Stimulated activated CD4-positive, alpha-beta T cell treated with anti-CD3 and anti-CD28 coated beads, TNF-alpha, amount 100 ng/mL, for 1 hour (primary cell): ENCODE results near the gene SPACDR.
"Not testable (repeated sequence)": the region's sequence is repeated elsewhere in the genome, so short reads cannot be mapped to it uniquely, and the experiment has no call there.

Experiments used
- DNase-seq, 3 donors: peaks; one replicate each; pipeline ENCODE4 v3.0.0-alpha.2; 2020; ENCODE audit warnings: low read depth in 3 of 3, low spot score in 1 of 3

SPACDR gene

DNA sequence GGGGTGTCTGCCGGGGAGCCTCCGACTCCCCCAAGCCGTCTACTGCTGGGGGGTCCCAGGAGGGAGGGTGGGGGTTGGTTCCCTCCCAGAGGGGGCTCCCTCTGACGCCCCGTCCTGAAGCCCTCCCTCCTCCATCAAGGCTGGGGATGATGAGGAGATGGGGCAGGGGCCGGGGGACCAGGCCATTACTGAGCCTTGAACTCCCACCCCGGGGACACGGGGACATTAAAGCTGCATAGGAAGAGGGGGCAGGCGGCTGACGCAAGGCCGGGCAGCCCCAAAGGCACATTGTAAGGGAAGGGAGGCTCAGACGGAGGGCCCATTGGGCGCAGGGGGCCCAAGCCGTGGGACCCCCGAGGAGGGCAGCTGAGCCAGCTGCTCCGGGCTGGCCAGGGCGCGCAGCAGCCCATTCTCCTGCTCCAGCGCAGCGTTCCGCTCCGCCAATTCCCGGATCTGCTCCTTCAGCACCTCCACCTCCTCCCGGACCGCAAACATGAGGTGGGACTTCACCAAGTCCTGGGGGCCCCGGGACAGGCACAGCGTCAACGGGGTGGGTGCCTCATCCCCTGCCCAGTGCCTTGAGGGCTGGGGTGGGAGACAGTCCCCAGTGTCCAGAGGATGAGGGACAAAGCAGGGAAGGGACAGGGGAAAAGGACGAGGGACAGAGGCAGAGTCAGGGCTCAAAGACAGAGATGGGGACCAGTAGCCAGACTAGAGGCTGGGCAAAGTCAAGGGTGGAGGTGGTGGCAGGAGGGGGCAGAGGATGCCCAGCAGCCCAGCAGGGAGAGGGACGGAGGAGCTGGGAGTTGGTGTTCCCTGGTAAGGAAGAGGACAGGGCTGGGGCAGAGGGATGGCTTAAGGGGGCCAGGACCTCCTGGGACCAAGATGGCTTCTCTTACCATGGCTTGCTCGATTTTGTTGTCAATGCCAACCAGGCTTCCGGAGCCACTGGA, 2.9 kb upstream of the SPACDR start:
- DNase-seq = no peak

DNA sequence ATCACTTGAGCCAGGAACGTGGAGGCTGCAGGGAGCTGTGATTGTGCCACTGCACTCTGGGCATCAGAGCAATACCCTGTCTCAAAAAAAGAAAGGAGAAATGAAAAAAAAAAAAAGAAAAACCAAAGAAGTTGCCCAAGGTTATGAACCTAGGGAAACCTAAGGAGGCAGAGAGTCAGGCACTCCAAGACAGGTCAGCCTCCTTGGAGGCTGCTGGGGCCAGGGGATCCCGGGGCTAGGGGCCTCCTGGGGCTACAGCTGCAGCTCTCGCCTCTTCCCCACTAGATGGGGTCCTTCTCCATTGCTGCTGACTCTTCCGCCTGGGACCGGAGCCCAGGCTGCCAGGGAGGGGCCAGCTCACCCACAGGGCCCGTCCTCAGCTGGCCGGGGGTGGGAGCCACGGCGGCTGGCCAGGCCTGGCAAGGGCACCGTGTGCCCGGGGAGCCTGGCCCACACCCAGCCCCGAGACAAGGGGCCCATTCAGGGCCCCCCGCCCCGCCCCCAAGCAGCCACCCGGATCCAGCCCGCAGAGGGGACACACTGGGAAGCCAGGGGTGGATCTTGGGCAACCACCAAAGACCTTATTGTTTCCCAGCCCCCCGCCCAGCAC, 1.7 kb upstream of the SPACDR start:
- no peak for DNase-seq

DNA sequence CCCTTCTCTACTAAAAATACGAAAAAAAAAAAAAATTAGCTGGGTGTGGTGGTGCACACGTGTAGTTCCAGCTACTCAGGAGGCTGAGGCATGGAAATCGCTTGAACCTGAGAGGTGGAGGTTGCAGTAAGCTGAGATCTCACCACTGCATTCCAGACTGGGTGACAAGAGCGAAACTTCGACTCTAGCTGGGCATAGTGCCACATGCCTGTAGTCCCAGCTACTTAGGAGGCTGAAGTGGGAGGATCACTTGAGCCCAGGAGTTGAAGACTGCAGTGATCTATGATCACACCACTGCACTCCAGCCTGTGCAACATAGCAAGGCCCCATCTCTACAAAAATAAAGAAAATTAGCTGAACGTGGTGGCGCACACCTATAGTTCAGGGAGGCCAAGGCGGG, 1.2 kb upstream of the SPACDR start:
- DNase-seq = no peak

DNA sequence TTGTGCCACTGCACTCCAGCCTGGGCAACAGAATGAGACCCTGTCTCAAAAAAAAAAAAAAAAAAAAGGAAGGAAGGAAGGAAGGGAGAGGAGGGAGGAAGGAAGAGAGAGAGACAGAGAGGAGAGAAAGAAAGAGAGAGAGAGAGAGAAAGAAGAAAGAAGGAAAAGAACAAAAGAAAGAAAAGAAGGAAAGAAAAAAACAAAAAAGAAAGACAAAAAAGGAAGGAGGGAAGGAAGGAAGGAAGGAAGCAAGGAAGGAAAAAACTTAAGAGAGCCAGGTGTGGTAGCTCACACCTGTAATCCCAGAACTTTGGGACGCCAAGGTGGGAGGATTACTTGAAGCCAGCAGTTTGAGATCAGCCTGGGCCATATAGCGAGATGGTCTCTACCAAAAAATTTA, 731 bp upstream of the SPACDR start:
- no peak for DNase-seq

DNA sequence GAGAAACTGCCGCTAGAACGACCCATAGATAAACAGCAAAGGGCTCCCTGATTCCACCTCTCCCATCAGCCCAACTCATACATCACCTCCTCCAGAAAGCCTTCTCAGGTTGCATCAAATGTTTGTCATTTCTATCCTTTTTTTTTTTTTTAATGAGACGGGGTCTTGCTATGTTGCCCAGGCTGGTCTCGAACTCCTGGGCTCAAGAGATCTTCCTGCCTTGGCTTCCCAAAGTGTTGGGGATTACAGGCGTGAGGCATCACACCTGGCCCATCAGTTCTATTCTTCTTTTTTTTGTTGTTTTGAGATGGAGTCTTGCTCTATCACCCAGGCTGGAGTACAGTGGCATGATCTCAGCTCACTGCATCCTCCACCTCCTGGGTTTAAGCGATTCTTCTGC, 7.0 kb downstream of the SPACDR start:
- no peak for DNase-seq

DNA sequence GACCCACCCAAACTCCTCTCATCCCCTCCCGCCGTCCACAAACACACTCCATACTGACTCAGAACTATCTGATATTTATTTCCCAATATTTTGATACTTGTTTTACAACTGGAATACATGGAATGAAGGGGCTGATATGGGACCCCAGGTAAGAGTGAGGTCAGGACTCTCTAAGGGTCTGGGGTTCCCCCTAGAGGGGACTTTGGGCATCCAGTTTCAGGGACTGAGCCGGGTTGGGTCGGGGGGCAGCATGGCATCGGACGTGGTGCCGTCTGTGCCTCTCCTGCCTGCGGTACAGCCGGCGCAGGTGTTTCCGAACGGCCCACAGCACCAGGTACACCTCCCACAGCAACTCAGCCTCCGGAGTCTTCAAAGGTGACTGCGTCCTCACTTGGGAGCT, 7.5 kb downstream of the SPACDR start:
- no peak for DNase-seq

DNA sequence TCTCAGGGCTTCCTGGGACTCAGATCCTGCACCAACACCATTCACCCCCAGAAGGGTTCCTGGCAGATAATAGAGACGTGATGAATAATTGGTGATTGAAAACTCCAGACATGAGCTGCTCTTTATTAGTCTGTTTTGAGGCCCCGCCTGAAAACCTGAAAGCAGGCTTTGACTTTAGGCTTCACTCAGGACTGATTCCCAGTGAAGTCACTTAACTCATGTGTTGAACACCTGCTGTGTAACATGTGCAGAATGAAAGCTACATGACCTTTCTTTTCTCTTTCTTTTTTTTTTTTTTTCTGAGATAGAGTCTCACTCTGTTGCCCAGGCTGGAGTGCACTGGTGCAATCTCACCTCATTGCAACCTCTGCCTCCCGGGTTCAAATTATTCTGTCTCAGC, 8.9 kb downstream of the SPACDR start:
- no peak for DNase-seq

DNA sequence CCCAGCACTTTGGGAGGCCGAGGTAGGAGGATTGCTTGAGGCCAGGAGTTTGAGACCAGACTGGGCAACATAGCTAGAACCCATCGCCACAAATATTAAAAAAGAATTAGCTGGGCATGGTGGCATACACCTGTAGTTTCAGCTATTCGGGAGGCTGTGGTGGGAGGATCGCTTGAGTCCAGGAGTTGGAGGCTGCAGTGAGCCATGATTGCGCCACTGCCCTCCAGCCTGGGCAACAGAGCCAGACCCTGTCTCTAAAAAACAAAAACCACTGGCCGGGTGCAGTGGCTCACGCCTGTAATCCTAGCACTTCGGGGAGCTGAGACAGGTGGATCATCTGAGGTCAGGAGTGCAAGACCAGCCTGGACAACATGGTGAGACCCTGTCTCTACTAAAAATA, 10.2 kb downstream of the SPACDR start:
- DNase-seq = not testable (repeated sequence)

DNA sequence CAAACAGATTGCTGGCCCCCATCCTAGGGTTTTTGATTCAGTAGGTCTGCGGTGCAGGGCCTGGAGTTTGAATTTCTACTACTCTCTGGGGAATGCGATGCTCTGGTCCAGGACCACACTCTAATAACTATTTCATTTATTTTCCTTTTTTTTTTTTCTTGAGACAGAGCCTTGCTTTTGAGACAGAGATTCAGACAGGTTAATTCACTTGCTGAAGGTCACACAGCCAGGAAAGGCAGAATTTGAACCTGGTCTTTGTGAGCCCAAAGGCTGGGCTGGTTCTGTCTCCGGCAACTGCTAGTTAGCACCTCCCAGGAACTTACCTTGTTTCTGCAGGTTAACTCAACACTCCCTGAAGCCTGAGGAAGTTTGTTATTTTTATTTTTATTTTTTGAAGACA, 11.5 kb downstream of the SPACDR start:
- DNase-seq = no peak

DNA sequence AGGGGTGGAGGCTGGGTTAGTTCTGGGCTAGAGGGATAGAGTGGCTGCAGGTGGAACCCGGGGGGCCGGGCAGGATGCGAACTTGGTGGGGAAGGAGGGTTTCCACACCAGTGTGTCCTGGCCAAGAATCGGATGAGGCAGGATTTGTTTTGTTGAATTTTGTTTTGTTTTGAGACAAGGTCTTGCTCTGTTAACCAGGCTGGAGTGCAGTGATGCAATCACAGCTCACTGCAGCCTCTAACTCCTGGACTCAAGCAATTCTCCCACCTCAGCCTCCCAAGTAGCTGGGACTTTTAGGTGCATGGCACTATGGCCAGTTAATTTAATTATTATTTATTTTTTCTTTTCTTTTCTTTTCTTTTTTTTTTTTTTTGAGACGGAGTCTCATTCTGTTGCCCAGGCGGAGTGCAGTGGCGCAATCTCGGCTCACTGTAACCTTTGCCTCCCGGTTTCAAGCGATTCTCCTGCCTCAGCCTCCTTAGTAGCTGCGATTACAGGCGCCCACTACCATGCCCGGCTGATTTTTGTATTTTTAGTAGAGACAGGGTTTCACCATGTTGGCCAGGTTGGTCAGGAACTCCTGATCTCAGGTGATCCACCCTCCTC, 14.8 kb downstream of the SPACDR start:
- no peak for DNase-seq

DNA sequence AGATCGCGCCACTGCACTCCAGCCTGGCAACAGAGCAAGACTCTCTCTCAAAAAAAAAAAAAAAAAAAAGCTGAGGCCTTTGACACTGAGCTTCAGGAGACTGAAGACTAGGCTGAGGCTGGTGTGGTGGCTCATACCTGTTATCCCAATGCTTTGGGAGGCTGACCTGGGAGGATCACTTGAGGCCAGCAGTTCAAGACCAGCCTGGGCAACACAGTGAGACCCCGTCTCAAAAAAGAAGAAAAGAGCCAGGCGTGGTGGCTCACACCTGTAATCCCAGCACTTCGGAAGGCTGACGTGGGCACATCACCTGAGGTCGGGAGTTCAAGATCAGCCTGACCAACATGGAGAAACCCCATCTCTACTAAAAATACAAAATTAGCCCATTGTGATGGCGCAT, 16.7 kb downstream of the SPACDR start:
- DNase-seq = not testable (repeated sequence)

DNA sequence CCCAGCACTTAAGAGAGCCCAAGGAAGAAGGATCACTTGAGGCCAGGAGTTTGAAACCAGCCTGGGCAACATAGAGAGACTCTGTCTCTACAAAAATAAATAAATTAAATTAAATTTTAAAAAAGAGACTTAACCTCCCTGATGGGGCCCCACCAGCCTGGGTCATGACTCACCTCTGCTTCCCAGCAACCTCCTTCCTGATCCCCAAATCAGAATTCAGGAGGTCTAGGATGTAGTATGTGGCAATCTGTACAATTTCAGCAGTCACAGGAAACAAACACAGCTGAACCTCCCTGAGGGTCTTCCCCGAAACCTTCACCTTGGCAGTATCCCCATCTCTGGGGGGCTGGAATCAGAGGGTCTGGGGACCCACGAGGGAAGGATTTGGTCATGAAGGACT, 18.0 kb downstream of the SPACDR start:
- no peak for DNase-seq

DNA sequence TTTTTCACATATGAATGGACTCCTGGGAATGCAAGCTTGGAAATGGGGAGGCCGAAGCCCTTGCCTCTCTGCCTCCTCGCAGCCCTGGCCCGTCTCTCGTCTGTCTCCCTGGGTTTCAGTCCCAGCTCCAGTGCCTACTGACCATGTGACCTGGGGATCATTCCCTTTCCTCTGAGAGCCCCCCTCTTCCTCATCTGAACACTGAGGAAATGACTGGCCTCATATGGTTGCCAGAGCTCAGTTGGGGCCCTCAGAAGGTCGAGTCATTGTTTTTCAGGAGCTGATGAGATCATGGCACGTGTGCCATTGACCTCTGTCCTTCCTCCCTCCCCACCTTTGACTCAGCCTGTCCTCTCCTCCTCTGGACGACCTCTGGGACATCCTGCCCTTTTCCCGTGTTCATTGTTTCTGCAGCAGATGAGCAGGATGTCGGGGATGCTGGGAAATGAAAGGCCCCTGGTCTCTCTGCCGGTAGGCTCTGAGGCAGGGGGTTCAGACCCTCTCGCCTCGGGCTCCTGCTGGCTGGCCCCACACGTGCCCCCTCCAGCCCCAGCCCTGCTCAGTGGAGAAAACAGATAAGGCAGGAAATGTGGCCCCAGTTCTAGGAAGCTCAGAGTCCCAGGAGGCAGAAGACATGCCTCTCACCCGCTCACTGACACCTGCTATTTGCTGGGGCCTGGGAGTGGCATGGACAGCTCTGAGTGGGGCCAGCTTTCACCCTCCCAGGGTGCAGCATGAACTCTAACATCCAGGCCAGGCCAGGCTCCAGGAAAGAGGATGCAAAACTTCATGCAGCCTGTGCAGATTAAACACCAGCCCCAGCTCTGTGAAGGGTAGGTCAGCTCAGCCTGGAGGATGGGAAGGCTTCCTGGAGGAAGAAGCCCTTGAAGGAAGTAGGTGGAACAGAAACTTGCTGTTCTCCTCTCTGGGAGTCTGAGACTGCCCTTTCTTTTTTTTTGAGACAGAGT, 19.5 kb downstream of the SPACDR start:
- DNase-seq = no peak

DNA sequence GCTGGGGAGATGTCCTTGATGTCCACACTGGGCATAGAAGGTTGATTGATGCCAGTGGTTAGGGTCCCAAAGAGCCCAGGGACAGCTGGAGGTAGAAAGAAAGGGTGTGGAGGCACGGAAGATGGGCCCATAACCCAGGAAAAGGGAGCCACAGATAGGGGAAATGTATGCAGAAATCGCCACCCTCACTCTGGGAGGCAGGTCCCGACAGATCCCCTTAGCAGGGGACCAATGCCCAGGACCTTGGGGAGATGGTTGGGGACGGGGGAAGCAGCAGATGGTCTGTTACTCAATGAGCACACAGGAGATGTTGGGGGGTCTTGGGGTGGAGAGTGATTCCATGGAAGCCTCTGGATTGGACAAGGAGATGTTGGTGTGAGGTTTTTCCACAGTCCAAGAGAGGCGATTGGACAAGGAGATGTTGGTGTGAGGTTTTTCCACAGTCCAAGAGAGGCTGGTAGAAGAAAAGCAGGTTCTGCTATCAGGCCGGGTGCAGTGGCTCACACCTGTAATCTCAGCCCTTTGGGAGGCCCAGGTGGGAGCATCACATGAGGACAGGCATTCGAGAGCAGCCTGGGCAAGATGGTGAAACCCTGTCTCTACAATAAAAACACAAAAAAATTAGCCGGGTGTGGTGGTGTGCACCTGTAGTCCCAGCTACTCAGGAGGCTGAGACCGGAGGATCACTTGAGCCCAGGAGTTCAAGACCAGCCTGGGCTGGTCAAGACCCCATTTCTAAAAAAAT, 20.8 kb downstream of the SPACDR start:
- DNase-seq = no peak

DNA sequence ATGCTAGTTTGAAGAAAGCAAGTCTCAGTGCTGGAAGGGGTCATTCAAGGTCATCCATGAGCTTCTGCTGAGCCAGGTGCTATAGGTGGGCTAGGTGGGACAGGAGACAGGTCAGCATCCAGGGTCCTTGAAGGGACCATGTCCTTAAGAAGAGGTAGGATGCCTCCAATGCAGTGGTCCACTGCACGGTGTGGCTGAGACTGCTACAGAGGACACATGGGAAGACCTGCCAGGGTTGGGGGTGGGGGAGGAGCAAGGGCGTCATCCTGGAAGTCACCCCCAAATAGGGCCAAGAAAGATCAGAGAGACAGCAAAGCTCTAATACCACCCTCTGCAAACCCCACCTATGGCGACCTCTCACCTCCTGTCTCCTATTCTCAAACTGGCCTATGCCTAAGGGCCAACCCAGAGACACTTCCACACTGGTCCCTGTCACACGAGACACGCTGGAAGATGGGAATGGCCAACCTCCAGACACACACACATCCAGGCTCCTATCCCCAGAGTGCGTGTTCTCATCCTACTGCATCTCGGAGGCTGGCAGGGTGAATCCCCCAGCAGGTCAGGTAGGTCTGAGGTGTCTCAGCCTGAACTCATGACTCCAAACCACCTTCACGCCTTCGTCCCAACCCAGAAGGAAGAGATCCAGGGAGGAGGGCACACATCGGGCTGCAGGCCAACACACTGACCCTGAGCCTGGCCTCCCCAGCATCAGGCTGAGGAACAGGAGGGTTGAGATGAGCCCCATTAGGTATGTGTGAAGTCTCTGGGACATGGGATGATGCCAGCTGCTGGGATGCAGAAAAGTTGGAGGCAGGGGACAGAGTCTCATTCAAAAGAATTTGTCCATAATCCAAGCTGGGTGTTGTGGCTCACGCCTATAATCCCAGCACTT, 22.2 kb downstream of the SPACDR start:
- no peak for DNase-seq

DNA sequence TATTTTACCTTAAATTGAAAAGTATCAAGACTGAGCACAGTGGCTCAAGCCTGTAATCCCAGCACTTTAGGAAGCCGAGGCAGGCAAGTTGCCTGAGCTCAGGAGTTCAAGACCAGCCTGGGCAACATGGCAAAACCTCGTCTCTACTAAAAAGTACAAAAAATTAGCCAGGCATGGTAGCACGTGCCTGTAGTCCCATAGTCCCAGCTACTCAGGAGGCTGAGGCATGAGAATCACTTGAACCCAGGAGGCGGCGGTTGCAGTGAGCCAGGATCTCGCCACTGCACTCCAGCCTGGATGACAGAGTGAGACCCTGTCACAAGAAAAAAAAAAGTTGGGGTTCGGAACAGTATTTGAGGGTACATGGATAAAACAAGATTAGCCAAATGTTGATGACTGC, 24.8 kb downstream of the SPACDR start:
- DNase-seq = not testable (repeated sequence)

DNA sequence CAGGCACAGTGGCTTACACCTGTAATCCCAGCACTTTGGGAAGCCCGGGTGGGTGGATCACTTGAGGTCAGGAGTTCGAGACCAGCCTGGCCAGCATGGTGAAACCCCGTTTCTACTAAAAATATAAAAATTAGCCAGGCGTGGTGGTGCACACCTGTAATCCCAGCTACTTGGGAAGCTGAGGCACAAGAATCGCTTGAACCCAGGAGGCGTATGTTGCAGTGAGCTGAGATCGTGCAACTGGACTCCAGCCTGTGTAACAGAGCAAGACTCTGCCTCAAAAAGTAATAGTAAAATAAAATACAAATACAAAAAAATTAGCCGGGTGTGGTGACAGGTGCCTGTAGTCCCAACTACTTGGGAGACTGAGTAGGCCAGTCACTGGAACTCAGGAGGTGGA, 25.3 kb downstream of the SPACDR start:
- DNase-seq = not testable (repeated sequence)

DNA sequence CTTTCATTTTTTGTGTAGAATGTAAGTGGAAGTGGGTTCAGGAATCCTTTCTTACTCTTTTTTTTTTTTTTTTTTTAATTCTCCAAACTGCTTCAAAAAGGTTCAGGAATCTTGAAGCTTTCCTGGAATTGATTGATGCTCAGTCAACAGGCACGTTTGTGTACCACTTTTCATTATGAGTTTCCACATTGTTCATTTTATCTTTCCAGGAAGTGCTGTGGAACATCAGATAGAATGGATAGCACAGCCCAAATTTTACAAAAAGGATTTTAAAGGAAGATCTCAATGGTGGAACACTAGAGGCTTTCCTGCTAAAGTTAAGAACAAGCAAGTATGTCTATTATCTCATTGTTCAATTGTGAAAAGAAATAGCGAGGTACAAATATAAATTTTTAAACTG, 25.9 kb downstream of the SPACDR start:
- DNase-seq = no peak
